Activated T-cell treated with anti-CD3 and anti-CD28 coated beads, Interleukin-2, amount 50 U/mL, for 24 hours (primary cell): ENCODE measurements around the gene IFT27.

Experiments
- DNase-seq: peaks from one replicate; pipeline ENCODE4 v3.0.0-alpha.2; 2020
- H3K27ac Mint-ChIP-seq: 2 replicates; pipeline ENCODE4 v1.8.0; 2020; ENCODE audit warnings: mild to moderate bottlenecking, mixed read lengths
- H3K27me3 Mint-ChIP-seq: 2 replicates; pipeline ENCODE4 v1.8.0; 2020; ENCODE audit warnings: mixed read lengths
- H3K36me3 Mint-ChIP-seq: 2 replicates; pipeline ENCODE4 v1.8.0; 2020; ENCODE audit warnings: low read depth, mixed read lengths
- H3K4me1 Mint-ChIP-seq: 2 replicates; pipeline ENCODE4 v1.8.0; 2020; ENCODE audit warnings: low read depth, mixed read lengths
- H3K4me3 Mint-ChIP-seq: 2 replicates; pipeline ENCODE4 v1.8.0; 2020; ENCODE audit warnings: mild to moderate bottlenecking, moderate library complexity, mixed read lengths
- H3K9me3 Mint-ChIP-seq: 2 replicates; pipeline ENCODE4 v1.8.0; 2020; ENCODE audit warnings: mixed read lengths

IFT27 gene

GRCh38 chr22:36808721-36809344, 32.9 kb upstream of the IFT27 start:
- Mint-ChIP-seq H3K27ac (no peak overlapping the region), H3K27me3 (peaks cover 13% of the 10 kb centered on the region), H3K9me3 (no peaks in the 10 kb centered on the region), H3K4me1 (peaks cover 18% of the 10 kb centered on the region), H3K36me3 (no peaks in the 10 kb centered on the region), H3K4me3 (no peak overlapping the region)
- DNase-seq = no peak

- no peak overlapping the region for H3K4me3 Mint-ChIP-seq
- peaks cover 18% of the 10 kb centered on the region for H3K4me1 Mint-ChIP-seq
- H3K36me3 Mint-ChIP-seq = no peaks in the 10 kb centered on the region
- no peaks in the 10 kb centered on the region for H3K9me3 Mint-ChIP-seq
- H3K27me3 Mint-ChIP-seq = peaks cover 6% of the 10 kb centered on the region
- H3K27ac Mint-ChIP-seq = no peak overlapping the region
- DNase-seq = no peak
Observed at GRCh38 chr22:36807627-36808026, 31.7 kb upstream of the IFT27 start.

GRCh38 chr22:36806835-36807234, 30.9 kb upstream of the IFT27 start:
- DNase-seq = no peak
- H3K9me3 Mint-ChIP-seq = no peaks in the 10 kb centered on the region
- no peaks in the 10 kb centered on the region for H3K36me3 Mint-ChIP-seq
- H3K4me3 Mint-ChIP-seq = no peak overlapping the region
- H3K27me3 Mint-ChIP-seq = peaks cover 4% of the 10 kb centered on the region
- peaks cover 18% of the 10 kb centered on the region for H3K4me1 Mint-ChIP-seq
- no peak overlapping the region for H3K27ac Mint-ChIP-seq

- DNase-seq = no peak
- Mint-ChIP-seq H3K9me3 (no peaks in the 10 kb centered on the region), H3K4me1 (peaks cover 9% of the 10 kb centered on the region), H3K27ac (no peak overlapping the region), H3K4me3 (no peak overlapping the region), H3K27me3 (peaks cover 7% of the 10 kb centered on the region), H3K36me3 (no peaks in the 10 kb centered on the region)
Observed at GRCh38 chr22:36803358-36803757, 27.4 kb upstream of the IFT27 start.

- H3K27me3 Mint-ChIP-seq = peaks cover 14% of the 10 kb centered on the region
- no peaks in the 10 kb centered on the region for H3K9me3 Mint-ChIP-seq
- no peak overlapping the region for H3K4me3 Mint-ChIP-seq
- no peaks in the 10 kb centered on the region for H3K36me3 Mint-ChIP-seq
- no peak overlapping the region for H3K27ac Mint-ChIP-seq
- H3K4me1 Mint-ChIP-seq = no peaks in the 10 kb centered on the region
- no peak for DNase-seq
Observed at GRCh38 chr22:36798674-36799066, 22.8 kb upstream of the IFT27 start.

GRCh38 chr22:36797911-36798673, 22.2 kb upstream of the IFT27 start:
- Mint-ChIP-seq H3K4me1 (no peaks in the 10 kb centered on the region), H3K9me3 (no peaks in the 10 kb centered on the region), H3K27me3 (peaks cover 12% of the 10 kb centered on the region), H3K4me3 (no peak overlapping the region), H3K27ac (no peak overlapping the region), H3K36me3 (no peaks in the 10 kb centered on the region)
- no peak for DNase-seq

- H3K27me3 Mint-ChIP-seq = peaks cover 10% of the 10 kb centered on the region
- H3K36me3 Mint-ChIP-seq = no peaks in the 10 kb centered on the region
- no peaks in the 10 kb centered on the region for H3K4me1 Mint-ChIP-seq
- no peak overlapping the region for H3K27ac Mint-ChIP-seq
- no peaks in the 10 kb centered on the region for H3K9me3 Mint-ChIP-seq
- H3K4me3 Mint-ChIP-seq = no peak overlapping the region
- DNase-seq = no peak
Observed at GRCh38 chr22:36797374-36797773, 21.5 kb upstream of the IFT27 start.

- H3K27ac Mint-ChIP-seq = peak overlapping the region; percentile 29
- no peaks in the 10 kb centered on the region for H3K36me3 Mint-ChIP-seq
- H3K4me3 Mint-ChIP-seq = no peak overlapping the region
- DNase-seq = no peak
- H3K27me3 Mint-ChIP-seq = peaks cover 8% of the 10 kb centered on the region
- H3K9me3 Mint-ChIP-seq = no peaks in the 10 kb centered on the region
- H3K4me1 Mint-ChIP-seq = no peaks in the 10 kb centered on the region
Observed at GRCh38 chr22:36796552-36797175, 20.7 kb upstream of the IFT27 start.

GRCh38 chr22:36795633-36796032, 19.7 kb upstream of the IFT27 start:
- DNase-seq = no peak
- H3K9me3 Mint-ChIP-seq = no peaks in the 10 kb centered on the region
- H3K27me3 Mint-ChIP-seq = peaks cover 7% of the 10 kb centered on the region
- no peak overlapping the region for H3K27ac Mint-ChIP-seq
- H3K4me3 Mint-ChIP-seq = no peak overlapping the region
- peaks cover 6% of the 10 kb centered on the region for H3K4me1 Mint-ChIP-seq
- no peaks in the 10 kb centered on the region for H3K36me3 Mint-ChIP-seq

GRCh38 chr22:36790648-36791047, 14.7 kb upstream of the IFT27 start:
- Mint-ChIP-seq H3K27ac (peak overlapping the region; percentile 33), H3K36me3 (no peaks in the 10 kb centered on the region), H3K9me3 (no peaks in the 10 kb centered on the region), H3K27me3 (peaks cover 7% of the 10 kb centered on the region), H3K4me3 (no peak overlapping the region), H3K4me1 (peaks cover 8% of the 10 kb centered on the region)
- DNase-seq = peak; percentile 36

GRCh38 chr22:36787204-36787988, 11.5 kb upstream of the IFT27 start:
- no peaks in the 10 kb centered on the region for H3K9me3 Mint-ChIP-seq

GRCh38 chr22:36783743-36784142, 7.8 kb upstream of the IFT27 start:
- Mint-ChIP-seq H3K27ac (no peak overlapping the region), H3K27me3 (no peaks in the 10 kb centered on the region), H3K4me3 (no peak overlapping the region), H3K4me1 (peaks cover 19% of the 10 kb centered on the region), H3K9me3 (no peaks in the 10 kb centered on the region), H3K36me3 (no peaks in the 10 kb centered on the region)
- no peak for DNase-seq

More at GRCh38 chr22:36787204-36787988, 11.5 kb upstream of the IFT27 start:
- H3K36me3 Mint-ChIP-seq = no peaks in the 10 kb centered on the region
- H3K27ac Mint-ChIP-seq = no peak overlapping the region
- no peaks in the 10 kb centered on the region for H3K27me3 Mint-ChIP-seq
- H3K4me3 Mint-ChIP-seq = no peak overlapping the region
- H3K4me1 Mint-ChIP-seq = peaks cover 13% of the 10 kb centered on the region
- no peak for DNase-seq

- Mint-ChIP-seq H3K4me1 (peaks cover 36% of the 10 kb centered on the region), H3K9me3 (no peaks in the 10 kb centered on the region), H3K27ac (peak overlapping the region; percentile 89), H3K27me3 (no peaks in the 10 kb centered on the region), H3K4me3 (peak overlapping the region; percentile 55), H3K36me3 (no peaks in the 10 kb centered on the region)
- peak; percentile 97 for DNase-seq
Observed at GRCh38 chr22:36781656-36782627, 6.0 kb upstream of the IFT27 start.
